Stimulated activated CD8-positive, alpha-beta memory T cell treated with anti-CD3 and anti-CD28 coated beads, Interleukin-12 subunit alpha, Interleukin-12 subunit beta, amount 100 ng/mL, for 1 hour (primary cell): ENCODE results near the gene FGF13.

Experiments used
- DNase-seq: peaks from one replicate; pipeline ENCODE4 v3.0.0-alpha.2; 2020; ENCODE audit warnings: low read depth

FGF13 gene

DNA sequence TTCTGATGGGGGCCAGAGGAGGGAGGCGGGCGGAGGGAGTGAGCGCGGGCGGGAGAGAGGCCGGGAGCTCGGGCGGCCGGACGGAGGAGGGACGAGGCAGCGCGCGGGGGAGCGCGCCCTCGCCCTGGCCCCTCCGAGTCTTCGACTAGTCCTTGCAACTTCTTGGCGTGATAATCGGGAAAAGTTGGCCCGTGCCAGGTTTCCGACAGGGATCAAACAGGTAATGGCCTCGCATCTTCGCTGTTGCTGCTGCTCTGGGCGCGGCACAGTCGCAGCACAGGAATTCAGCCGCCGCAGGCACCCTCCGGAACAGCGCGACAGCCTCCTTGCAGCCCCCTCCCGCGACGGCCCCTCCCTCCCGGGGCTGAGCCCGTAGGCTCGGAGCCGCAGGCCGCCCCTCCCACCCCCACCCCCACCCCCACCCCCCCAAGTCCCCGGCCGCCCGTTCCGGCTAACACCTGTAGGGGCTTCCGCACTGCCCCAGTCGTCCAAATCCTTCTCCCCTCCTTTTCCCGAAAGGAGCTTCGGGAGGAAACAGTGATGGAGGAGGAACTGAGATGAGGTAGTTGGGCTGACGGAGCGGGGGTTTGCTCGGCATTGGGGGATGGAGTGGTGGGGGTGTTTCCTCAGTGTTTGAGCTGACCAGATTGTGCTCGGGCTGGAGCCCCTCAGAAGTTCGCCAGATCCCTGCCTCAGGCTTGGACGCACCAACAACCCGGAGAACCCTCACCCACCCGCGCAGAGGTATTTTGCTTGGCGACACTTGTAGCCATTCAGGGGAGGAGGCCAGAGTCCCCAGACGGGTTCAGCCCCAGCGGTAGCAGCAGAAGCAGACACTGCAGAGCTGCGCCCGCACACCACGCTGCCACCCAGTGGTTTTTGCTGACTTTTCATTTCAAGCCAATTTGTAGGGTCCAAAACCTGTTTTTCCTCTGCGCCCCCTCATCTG, at the start of gene FGF13:
FGF13 (minus strand) TSS at position 319 of the 949 bp plus-strand sequence. CDS start 714 bp downstream, outside the sequence.
- DNase-seq, result no peak

DNA sequence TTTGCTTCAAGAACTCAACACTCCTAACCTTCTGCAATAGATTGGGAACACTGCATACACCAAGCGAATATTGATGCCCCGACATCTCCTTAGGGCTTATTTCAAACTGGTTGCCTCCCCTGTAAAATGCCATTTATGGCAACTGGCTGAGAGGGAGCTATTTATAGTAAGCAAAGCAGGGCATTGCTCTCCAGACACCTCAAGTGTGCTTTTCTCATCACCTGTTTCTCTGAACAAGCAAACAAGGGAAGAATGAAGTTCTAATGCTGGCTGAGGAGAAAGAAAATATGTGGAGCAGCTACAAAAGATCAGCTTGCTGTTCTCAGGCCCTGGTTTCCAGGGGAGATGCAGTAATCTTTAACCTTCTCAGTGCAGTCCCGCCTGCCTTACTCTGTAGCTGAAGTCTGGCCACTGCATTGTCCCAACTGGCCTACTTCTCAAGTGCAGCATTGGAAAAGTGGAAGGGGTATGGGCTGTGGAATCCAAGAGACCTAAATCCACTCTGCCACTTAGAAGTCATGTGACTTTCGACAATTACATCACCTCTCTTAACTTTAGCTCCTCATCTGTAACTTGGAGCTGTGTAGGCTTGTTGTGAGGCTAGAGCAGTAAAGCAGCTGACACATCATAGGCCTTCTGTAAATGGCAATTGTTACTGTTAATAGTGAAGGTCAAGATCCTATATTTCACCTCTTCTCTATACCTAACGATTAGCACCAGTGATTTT, 47.9 kb upstream of the FGF13 start:
- DNase-seq, result no peak

DNA sequence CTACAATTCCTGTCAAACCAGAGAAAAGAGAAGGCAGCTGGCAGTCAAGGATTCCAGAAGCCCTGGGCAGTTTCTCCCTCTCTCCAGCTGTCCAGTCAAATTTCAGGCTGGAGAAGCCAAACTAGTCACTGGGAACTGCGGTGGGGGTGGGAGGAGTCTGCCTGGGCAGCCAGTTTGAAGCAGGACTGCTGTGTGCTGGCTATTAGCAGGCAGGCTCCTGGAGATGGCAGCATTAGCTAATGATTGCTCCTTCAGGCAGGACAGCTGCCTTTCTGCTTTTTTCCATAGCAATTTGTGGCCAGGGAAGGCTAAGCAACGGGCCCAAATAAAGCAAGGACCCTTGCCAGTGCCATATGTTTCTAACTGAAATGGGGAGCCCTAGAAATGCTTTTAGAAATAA, 44.7 kb upstream of the FGF13 start:
- no peak for DNase-seq

DNA sequence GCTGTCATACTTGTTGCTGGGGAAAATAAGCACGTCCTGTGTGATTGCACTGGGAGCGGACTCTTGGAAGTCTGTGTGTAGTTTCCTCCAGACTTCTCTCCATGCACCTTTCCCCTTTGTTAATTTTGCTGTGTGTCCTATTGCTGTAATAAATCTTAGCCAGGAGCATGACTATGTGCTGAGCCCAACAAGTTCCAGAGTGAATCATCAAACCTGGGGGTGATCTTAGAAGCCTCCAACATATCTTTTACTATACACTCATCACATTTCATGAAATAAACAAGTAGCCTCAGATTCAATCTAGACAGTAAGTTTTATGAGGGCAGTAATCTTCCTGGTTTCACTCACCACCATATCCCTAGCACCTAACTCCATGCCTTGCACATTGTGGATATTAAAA, 43.3 kb upstream of the FGF13 start:
- DNase-seq, result no peak

DNA sequence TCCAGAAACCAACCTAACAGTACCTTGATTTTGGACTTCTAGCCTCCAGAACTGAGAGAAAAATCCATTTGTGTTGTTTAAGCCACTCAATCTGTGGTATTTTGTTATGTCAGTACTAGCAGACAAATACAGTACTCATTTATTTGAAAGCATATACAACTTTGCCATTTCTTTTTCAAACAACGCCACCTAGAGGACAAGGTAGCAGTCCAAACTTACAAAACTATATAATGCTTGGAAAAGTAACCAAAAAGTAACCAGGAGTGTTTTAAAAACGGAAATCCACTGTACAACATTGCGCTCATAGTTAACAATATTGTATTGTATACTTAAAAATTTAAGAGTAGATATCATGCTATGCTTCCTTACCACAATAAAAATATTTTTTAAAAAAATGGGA, 37.0 kb upstream of the FGF13 start:
- no peak for DNase-seq

DNA sequence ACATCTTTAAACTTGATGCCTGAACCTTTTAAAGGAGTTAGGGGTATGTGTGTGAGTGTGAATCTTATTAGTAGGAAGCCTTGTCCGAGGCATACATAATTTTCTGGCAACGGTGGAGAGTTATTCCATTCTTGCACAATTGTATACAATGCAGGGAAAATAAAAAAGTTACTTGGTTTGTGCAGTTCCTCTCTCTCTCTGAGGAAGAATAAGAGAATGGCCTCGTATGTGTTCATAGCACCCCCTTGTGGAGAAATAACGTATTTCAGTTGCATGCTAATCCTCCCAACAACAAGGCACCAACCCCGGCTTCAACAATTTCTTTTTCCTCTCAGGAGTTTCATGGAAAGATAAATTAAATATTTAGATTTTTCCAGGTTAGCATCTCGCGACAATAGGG, 33.7 kb upstream of the FGF13 start:
- DNase-seq, result no peak

DNA sequence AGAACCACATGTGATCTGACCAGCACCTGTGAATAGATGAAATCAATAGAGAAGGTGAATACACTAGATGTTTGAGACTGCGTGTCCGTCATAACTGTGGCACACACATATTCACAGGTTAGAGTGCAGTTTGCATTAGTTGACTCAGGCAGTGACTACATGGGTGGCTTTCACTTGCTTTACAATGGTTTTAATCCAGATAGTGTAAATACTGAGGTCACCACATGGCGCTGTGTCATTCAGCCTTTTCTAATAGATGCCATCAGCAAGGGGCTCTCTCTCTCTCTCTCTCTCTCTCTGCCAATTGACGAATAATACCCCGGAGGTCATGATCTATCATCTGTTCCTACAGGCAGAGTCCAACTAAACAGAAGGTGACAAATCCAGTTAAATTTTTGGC, 30.7 kb upstream of the FGF13 start:
- no peak for DNase-seq

DNA sequence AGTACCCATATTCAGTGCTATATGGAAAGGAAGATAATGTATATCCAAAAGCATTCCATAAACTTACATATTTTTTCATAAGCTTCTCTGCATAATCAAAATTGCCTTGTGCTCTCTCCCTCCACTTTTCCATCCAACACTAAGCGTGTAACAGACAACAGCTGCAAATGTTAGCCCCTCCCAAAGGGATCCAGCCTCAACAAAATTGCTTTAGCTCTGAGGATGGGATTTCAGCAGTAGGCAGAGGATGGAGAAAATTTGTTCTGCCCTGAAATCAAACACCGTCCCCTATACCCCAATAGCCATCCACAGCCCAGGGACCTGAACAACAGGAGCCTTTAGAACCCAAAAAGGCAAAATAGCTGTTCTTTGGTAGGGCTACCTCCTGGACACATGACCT, 28.8 kb upstream of the FGF13 start:
- DNase-seq, result no peak

DNA sequence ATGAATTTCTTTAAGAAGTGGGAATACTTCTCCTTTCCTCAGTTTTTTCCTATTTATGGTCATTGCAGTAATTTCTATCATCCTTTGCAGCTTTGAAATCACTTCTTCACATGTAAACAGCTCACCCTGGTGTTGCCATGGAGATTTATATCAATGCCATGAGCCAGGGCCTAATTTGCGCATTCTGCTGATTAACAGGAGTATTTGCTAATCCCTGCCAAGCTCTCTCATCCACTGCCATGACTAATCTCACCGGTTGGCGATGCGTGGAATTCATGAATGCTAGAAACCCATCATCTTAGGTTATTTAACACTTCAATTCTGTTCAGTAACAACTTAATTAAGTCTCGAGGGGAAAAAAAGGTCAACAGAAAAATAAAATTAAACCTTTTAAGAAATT, 11.8 kb upstream of the FGF13 start:
- no peak for DNase-seq

DNA sequence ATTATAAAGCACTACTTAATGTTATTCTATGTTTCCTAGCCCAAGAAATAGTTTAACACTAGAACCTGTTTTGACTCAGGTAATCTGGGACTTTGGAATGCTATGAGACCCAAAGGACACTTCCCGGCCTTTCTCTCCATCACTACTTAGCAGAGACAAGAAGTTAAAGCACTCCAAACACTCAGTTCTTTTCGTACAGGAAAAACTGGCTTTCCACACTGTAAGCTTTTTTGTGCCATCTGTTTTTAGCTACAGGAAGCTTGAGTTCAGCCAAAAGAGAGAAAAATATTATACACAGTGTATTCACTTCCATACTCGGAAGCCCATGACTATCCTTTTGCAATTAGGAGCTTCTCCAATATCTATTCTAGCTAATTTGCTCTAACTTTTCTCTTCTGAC, 7.9 kb upstream of the FGF13 start:
- no peak for DNase-seq

DNA sequence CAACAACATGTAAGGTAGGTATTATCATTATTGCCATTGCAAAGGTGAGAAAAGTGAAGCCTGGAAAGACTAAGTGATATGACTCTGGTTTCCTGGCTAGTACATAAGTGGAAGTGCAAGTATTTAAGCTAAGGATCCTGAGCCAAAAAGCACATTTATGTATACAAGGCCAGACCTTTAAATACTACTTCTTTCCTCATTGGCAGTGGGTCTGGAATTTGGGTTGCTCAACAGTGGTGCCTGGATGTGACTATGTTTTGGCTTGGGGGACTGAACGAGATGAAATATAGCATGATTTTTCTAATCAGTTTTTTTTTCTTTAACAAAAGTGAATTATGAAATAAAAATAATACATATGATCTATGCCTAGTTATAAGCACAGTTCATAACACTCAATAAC, 7.4 kb upstream of the FGF13 start:
- no peak for DNase-seq

DNA sequence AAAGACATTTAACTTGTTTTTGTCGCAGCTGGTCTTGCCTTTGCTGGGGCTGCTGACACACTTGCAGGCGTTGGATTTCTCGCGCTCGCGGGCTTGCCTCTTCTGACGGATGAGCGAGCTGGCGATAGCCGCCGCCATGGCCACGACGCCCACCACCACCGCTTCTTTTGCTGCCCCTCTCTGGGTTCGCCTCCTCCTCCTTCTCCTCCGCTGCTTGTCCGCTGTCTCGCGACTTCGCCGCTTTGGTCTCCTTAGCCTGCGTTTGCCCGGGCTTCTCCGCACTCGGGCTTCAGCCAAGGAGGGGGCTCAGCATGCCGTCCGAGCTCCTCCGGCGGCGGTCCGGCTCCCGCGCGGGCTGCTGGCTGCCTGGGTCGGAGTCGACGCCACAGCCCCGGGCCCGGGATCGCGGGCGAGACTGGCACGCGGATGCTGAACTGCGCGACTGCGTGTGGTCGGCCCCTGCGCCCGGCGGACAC, 613 bp downstream of the FGF13 start:
- no peak for DNase-seq

DNA sequence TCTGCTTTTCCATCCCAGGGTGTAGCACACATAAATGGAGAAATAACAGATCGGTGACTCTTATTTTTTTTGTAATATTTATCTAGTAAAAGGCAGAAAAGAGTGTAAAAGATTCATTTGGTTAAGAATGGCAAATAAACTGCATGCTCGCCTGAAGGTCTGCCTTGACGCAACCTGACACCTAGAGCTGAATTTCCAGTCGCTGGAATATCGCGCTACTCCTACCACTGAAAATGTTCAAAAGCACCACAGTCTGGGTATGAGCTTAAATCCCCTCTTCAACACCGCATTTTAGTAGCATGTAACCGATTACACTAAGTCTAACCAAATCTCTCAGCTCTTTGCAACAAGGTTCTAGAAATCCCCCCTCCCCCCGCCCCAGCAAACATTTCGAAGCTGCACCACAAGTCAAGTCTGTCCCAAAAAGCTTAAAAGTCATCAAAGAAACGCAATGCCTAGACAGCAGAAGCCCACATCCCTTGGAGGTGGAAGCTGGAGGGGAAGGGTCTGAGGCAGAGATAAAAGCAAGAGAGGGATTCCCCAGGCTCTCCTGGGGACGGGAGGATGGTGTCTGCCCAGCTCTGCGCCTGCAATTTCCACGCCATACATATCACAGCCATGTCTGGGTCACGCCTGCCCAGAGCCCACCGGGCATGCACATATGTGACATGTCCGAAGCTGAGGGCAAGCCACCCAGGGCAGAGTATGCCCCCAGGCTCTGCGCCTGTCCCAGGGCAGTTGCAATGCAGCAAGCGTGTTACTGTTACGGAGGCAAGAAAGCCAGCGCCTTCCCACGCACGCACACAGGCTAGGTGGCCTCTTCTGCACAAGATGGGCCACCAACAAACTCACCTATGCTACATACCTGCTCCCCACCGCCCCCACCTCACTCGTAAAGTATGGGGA, 1.4 kb downstream of the FGF13 start:
- DNase-seq, result no peak

DNA sequence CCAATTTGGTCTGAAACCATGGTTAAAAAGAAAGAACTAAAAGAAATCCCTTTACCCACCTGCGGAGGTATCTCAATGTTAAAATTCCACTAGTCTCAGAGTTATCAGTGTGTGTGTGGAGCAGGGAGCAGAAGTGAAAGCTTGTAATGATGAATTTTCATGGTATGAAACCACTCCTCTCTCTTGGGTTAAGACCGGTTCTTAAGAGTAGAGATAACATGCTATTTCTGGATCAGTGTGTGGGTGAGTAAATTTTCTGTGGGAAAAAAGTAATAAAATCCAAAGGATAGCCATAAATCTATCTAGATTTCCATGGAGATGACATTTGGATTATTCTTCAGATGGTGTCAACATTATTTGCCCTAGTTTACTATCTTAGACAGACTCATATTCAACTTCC, 3.2 kb downstream of the FGF13 start:
- no peak for DNase-seq

DNA sequence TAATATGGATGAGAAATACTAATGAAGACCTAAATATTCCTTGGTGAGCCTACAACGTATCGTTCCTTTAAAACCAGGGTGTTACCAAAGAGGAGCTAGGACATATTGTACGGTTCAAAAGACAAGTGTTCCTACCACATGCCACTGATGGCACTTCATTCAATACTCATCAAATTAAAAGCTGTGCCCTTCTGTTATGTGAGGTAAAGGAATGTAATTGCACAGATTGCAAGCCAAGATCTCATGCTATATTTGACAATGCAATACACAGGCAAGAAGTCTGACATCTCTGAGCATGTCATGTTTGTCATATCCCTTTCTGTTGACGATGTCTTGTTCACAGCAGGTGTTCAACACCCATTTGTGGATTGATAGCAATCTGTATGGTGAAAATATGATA, 6.9 kb downstream of the FGF13 start:
- DNase-seq, result no peak

DNA sequence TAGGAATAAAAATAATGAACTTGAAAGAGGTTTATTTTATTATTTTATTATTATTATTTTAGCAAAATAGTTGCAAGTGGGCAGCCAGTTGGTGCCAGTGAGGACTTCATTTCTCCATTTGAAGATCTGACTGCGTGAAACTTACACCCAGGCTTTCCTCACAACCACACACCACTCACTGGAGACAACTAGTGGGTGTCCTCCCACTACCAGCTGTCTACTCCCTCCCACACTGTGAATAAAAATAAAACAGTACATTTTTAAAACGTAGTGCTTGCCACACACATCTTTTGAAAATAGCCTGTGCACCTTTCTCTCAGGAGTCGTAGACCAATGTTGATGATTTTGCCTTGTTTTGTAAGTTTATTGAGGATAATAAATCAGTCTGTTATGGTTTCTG, 7.4 kb downstream of the FGF13 start:
- DNase-seq, result no peak

DNA sequence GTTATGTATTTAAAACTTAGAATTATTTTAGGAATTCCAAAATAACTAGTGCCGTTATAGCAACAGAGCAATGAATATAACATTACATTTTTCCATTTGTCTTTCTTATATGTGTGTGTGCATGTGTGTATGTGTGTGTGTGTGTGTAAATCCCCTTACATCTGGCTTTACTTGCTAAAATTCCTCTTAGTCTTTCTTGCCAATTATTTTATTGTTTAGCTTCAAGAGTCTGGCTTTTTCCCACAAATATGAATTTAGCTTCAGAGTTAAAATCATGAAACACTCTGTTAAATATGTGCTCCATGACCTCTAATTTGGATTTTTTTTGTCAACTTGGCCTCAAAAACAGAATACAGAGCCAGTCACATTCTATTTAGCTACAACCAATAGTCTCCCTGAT, 18.9 kb downstream of the FGF13 start:
- DNase-seq, result no peak

DNA sequence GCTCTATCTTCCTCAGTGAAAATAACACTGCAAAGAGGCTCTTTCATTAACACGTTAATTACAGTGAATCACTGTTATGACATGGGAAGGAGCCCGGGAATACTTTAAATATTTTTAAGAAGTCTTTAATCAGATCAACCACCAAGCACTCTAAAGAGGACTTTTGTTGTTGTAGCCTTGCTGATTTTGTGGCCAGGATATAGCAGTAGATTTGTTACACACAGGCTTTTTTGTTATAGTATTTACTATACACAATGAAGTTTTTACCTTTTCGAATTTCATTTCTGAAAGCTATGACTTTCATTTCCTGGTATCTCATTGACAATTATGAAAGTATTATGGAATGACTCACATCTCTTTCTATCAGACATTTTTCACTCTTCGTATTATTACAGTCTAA, 20.3 kb downstream of the FGF13 start:
- DNase-seq, result no peak

DNA sequence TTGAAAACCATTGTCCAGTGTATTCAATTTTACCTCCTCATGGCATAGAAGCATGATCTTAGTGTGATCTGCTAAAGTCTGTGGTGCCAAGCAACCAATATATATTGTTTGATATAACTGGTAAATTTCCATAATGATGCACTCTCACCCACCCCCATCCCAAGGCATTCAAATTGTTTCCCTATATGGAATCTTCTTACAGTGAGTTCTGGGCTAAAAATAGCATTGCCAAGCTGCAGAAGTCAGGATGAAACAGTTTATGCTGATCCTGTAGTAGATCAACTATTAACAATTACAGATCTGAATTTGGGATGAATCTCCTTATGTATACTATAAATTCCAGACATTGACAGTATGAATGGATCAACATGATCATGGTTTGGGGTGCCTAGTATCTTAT, 20.9 kb downstream of the FGF13 start:
- no peak for DNase-seq

DNA sequence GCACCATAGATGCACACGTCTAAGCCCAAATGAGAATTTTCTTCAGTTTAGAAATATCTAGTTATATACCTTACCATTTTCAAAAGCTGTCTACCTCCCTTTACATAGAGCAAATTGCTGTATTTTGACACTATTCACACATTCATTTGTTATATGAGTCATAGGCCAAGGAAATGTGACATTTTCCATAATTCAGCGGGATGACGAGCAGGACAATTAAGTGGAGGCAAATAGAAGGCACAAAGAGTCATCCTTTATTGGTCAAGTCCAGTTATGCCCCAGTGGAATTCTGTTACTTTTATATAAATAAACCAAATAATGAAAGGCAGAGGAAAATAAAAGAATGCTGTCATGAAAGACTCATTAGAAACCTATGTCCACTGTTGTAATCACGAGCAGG, 27.9 kb downstream of the FGF13 start:
- no peak for DNase-seq

DNA sequence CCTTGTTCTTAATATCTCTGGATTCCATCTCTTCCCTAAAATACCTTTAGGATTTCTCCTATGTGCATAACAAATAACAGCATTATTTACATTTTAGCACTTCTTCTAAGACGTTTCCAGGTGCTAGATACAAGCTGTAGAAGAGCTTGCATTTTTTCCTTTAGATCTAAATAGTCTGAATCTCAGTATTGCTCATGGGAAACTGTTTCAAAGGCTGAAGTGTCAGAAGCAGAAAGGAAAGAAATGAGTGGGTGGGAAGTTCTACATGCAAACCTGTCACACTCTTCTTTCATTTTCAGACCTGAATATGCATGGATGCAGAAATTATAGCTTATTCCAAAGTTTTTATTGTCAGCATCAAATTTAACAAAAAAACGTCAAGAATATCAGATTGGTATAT, 41.8 kb downstream of the FGF13 start:
- no peak for DNase-seq

DNA sequence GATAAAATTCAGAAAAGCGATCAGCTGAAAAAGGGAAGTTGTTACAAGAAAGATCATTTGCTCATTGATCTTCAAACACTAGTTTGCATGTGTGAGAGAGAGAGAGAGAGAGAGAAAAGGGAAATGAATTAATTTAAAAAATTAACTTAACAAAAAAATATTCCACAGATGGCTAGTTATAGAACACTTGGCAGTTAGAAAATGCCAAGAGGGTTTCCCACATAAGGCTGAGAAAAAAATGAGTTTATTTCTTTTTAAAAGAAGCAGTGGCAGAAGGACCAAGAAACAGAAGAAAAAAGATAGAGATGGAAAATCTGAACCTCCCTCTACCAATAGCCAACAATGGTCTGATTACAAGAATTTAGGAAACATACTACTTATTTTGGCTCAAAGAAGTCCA, 47.1 kb downstream of the FGF13 start:
- DNase-seq, result no peak
